Measurements from ENCODE around the gene LRRC3C. TPM values are rescaled to one million over a fixed set of nuclear protein-coding genes. Genes with fewer than 3 reads are reported as not detected.

Gene LRRC3C
- polyA plus RNA-seq, 3 donors, result not detected

DNA sequence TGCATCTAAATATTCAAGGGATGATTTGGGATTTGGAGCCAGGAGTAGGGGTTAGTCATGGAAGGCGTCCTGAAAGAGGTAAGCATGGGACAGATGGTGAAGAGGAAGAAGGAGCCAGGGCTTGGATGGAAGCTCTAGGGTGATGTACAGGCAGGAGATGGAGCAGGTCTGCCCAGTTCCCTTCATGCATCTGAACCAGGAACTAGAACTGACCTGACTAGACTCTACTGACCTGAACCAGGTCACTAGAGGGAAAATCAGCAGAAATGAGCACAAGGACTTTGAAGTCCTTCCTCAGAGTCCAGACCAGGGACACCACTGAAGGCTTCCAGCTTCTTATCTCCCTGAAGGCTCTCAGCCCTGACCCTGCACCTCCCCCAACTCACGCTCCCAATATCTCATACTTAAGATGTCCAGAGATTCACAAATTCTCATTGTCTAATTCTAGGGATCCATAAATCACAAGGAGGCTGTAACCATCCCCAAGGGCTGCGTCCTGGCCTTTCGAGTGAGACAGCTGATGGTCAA is 43.6 kb downstream of the LRRC3C start:
- H3K9me3 Mint-ChIP-seq, result peaks cover 0 to 3% (median 0%) of the 10 kb centered on the region in 7 donors
- peaks cover 0 to 15% (median 6%) of the 10 kb centered on the region in 3 donors for H3K27me3 Mint-ChIP-seq (ENCODE audit: low read depth in 3 of 3)
- Histone ChIP-seq H3K9ac (ENCODE audit: insufficient read depth, low read length, poor library complexity, severe bottlenecking) (no peak overlapping the region), H3K27ac (ENCODE audit: low read depth in 1 of 2, low read length in 2 of 2) (no peak overlapping the region), H3K4me3 (replicated peaks in 1 of 3; ENCODE audit: low read depth in 2 of 3, low read length in 3 of 3) (no peak overlapping the region), H3K36me3 (replicated peaks in 1 of 2; ENCODE audit: control insufficient read depth in 1 of 2, insufficient read depth in 2 of 2, low read length in 2 of 2) (no peaks in the 10 kb centered on the region), H3K9me3 (replicated peaks in 1 of 2; ENCODE audit: control insufficient read depth in 1 of 2, insufficient read depth in 1 of 2, low read length in 2 of 2) (no peaks in the 10 kb centered on the region), H2AFZ (ENCODE audit: insufficient read depth, low read depth, low read length, poor library complexity, severe bottlenecking) (no peak overlapping the region), H3K4me1 (ENCODE audit: control insufficient read depth in 1 of 2, insufficient read depth in 2 of 2, low read length in 2 of 2) (peaks cover 68 to 76% of the 10 kb centered on the region in 2 donors), H3K79me2 (ENCODE audit: insufficient read depth, low read length) (no peaks in the 10 kb centered on the region), H3K27me3 (ENCODE audit: control insufficient read depth in 2 of 2, insufficient read depth in 2 of 2, low read length in 2 of 2) (no peaks in the 10 kb centered on the region), H4K20me1 (ENCODE audit: insufficient read depth, low read length) (no peaks in the 10 kb centered on the region), H3K4me2 (replicated peaks; ENCODE audit: extremely low read depth, low read length, poor library complexity, severe bottlenecking) (no peak overlapping the region)
- WGBS (ENCODE audit: insufficient coverage), result no CpG with 5 or more reads among the region's 4 CpGs
- peaks cover 68% of the 10 kb centered on the region for H3K4me1 Mint-ChIP-seq
- TF ChIP-seq, protein P1, sequence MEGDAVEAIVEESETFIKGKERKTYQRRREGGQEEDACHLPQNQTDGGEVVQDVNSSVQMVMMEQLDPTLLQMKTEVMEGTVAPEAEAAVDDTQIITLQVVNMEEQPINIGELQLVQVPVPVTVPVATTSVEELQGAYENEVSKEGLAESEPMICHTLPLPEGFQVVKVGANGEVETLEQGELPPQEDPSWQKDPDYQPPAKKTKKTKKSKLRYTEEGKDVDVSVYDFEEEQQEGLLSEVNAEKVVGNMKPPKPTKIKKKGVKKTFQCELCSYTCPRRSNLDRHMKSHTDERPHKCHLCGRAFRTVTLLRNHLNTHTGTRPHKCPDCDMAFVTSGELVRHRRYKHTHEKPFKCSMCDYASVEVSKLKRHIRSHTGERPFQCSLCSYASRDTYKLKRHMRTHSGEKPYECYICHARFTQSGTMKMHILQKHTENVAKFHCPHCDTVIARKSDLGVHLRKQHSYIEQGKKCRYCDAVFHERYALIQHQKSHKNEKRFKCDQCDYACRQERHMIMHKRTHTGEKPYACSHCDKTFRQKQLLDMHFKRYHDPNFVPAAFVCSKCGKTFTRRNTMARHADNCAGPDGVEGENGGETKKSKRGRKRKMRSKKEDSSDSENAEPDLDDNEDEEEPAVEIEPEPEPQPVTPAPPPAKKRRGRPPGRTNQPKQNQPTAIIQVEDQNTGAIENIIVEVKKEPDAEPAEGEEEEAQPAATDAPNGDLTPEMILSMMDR (IDR thresholded peaks at IDR 0.05), result no peak
- intact Hi-C loops (cut with micrococcal nuclease), result no loop called here
- no peaks in the 10 kb centered on the region for H3K36me3 Mint-ChIP-seq
- no peak overlapping the region for H3K4me3 Mint-ChIP-seq
- DNase-seq, result no peak
- peak overlapping the region in 2 of 7 donors; percentile 42 to 86 for H3K27ac Mint-ChIP-seq

DNA sequence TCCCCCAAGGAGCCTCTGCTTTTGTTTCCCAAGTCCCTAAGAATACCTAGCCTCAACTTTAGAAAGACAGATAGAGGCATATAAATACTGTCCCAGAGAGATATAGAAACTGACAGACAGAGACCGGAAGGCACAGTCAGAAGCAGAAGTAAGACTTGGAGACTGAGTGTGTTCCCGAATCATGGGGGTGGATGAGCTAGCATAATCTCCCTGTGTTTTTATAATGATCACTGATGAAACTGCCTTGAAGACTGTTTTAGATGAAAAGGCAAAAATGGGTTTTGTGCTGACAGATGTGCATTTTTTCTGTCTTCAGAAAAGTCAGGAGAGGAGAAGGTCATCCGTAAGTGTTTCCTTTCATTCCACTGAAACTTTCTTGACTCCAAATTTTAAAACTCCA is 44.7 kb downstream of the LRRC3C start:
- TF ChIP-seq, protein P1 (IDR thresholded peaks at IDR 0.05), result no peak
- Histone ChIP-seq H3K9ac (ENCODE audit: insufficient read depth, low read length, poor library complexity, severe bottlenecking) (peak overlapping the region; percentile 19), H3K27ac (ENCODE audit: low read depth in 1 of 2, low read length in 2 of 2) (peak overlapping the region; percentile 64 to 65), H3K9me3 (replicated peaks in 1 of 2; ENCODE audit: control insufficient read depth in 1 of 2, insufficient read depth in 1 of 2, low read length in 2 of 2) (no peaks in the 10 kb centered on the region), H3K79me2 (ENCODE audit: insufficient read depth, low read length) (no peaks in the 10 kb centered on the region), H3K4me3 (replicated peaks in 1 of 3; ENCODE audit: low read depth in 2 of 3, low read length in 3 of 3) (peak overlapping the region in 1 of 3 experiments; percentile 31), H2AFZ (ENCODE audit: insufficient read depth, low read depth, low read length, poor library complexity, severe bottlenecking) (no peak overlapping the region), H3K4me1 (ENCODE audit: control insufficient read depth in 1 of 2, insufficient read depth in 2 of 2, low read length in 2 of 2) (peaks cover 57 to 64% of the 10 kb centered on the region in 2 donors), H3K27me3 (ENCODE audit: control insufficient read depth in 2 of 2, insufficient read depth in 2 of 2, low read length in 2 of 2) (no peaks in the 10 kb centered on the region), H3K36me3 (replicated peaks in 1 of 2; ENCODE audit: control insufficient read depth in 1 of 2, insufficient read depth in 2 of 2, low read length in 2 of 2) (no peaks in the 10 kb centered on the region), H3K4me2 (replicated peaks; ENCODE audit: extremely low read depth, low read length, poor library complexity, severe bottlenecking) (peak overlapping the region; percentile 56), H4K20me1 (ENCODE audit: insufficient read depth, low read length) (no peaks in the 10 kb centered on the region)
- Mint-ChIP-seq H3K9me3 (peaks cover 0 to under 1% (median 0%) of the 10 kb centered on the region in 7 donors), H3K4me1 (peaks cover 57% of the 10 kb centered on the region), H3K27me3 (ENCODE audit: low read depth in 3 of 3) (peaks cover 2 to 13% (median 6%) of the 10 kb centered on the region in 3 donors), H3K27ac (peak overlapping the region in 5 of 7 donors; percentile 74 to 95 (median 91)), H3K36me3 (no peaks in the 10 kb centered on the region), H3K4me3 (peak overlapping the region; percentile 61 to 74)
- DNase-seq, result peak; percentile 59 to 80 (median 79)
- 5% methylated on average over 2 of the region's 3 CpGs for WGBS (ENCODE audit: insufficient coverage)
- intact Hi-C loops (cut with micrococcal nuclease), result no loop called here
